NAMALWA (cell line): ENCODE measurements around the gene PACSIN1.

Experiments
- DNase-seq: peaks from one replicate; pipeline ENCODE4 v3.0.0-alpha.2; 2015; ENCODE audit warnings: low spot score

PACSIN1 gene

GRCh38 chr6:34514593-34515472 is 49.0 kb downstream of the PACSIN1 start:
- DNase-seq, result no peak

GRCh38 chr6:34515473-34516387 is 49.9 kb downstream of the PACSIN1 start:
- no peak for DNase-seq

GRCh38 chr6:34516391-34517324 is 50.8 kb downstream of the PACSIN1 start:
- DNase-seq, result no peak

- no peak for DNase-seq
Measured at GRCh38 chr6:34517461-34517881, 51.6 kb downstream of the PACSIN1 start.

- no peak for DNase-seq
Measured at GRCh38 chr6:34517966-34518365, 52.1 kb downstream of the PACSIN1 start.

GRCh38 chr6:34518669-34519365 is 52.9 kb downstream of the PACSIN1 start:
- DNase-seq, result no peak

GRCh38 chr6:34519971-34520644 is 54.2 kb downstream of the PACSIN1 start:
- DNase-seq, result no peak

GRCh38 chr6:34520645-34521462 is 55.0 kb downstream of the PACSIN1 start:
- no peak for DNase-seq

GRCh38 chr6:34521463-34522285 is 55.8 kb downstream of the PACSIN1 start:
- no peak for DNase-seq

GRCh38 chr6:34522761-34523160 is 56.9 kb downstream of the PACSIN1 start:
- no peak for DNase-seq

GRCh38 chr6:34523441-34524206 is 57.7 kb downstream of the PACSIN1 start:
- no peak for DNase-seq

- DNase-seq, result no peak
Measured at GRCh38 chr6:34524499-34524898, 58.6 kb downstream of the PACSIN1 start.

GRCh38 chr6:34524971-34525370 is 59.1 kb downstream of the PACSIN1 start:
- no peak for DNase-seq

- no peak for DNase-seq
Measured at GRCh38 chr6:34525431-34526175, 59.7 kb downstream of the PACSIN1 start.

GRCh38 chr6:34526241-34526972 is 60.5 kb downstream of the PACSIN1 start:
- DNase-seq, result no peak

GRCh38 chr6:34526992-34527728 is 61.3 kb downstream of the PACSIN1 start:
- DNase-seq, result peak; percentile 93
